Measurements from ENCODE around the gene GDPD4.

DNA sequence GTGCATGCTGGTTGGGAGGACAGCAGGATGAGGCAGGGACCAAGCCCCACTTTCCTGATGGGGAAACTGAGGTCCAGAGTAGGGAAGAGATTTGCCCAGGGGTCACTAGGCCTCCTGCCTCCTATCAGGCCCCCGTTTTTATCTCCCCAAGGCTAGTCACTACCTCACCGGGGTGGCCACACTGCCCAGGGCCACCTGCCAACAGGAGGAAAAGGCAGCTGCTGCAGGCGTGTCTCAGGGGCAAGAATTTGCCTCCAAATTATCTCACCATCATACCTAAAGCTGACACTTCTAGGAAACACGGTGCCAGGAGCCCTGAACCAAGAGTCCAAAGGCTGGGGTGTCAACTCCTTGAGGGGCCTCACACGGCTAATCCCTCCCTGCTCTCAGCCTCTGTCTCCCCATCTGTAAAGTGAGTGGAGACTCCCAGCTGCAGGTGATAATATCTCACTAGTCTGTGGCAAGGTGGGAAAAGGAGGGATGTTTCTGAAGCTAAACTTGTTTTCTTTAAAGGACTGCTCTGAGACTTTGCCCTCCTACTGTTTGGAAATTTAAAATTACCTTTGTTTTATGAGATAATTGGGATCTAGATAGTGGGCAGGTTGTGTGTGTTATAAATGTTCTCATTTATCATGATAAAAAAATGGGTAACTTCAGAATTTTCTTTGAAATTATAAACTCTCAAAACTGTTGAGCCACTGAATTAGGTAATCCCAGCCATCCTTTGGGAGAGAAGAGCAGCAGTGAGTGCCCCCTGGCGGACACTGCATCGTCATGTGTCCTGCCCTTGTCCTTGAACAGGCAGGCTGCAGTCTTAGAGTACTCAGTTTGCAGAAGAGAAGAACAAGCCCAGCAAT is 113.5 kb downstream of the GDPD4 start:
- TF ChIP-seq, protein P1, sequence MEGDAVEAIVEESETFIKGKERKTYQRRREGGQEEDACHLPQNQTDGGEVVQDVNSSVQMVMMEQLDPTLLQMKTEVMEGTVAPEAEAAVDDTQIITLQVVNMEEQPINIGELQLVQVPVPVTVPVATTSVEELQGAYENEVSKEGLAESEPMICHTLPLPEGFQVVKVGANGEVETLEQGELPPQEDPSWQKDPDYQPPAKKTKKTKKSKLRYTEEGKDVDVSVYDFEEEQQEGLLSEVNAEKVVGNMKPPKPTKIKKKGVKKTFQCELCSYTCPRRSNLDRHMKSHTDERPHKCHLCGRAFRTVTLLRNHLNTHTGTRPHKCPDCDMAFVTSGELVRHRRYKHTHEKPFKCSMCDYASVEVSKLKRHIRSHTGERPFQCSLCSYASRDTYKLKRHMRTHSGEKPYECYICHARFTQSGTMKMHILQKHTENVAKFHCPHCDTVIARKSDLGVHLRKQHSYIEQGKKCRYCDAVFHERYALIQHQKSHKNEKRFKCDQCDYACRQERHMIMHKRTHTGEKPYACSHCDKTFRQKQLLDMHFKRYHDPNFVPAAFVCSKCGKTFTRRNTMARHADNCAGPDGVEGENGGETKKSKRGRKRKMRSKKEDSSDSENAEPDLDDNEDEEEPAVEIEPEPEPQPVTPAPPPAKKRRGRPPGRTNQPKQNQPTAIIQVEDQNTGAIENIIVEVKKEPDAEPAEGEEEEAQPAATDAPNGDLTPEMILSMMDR (conservative IDR thresholded peaks at IDR 0.05; ENCODE audit: low read length) = peak; percentile 96
- no peak for TF ChIP-seq EZH2phosphoT487 (IDR thresholded peaks at IDR 0.05; ENCODE audit: borderline replicate concordance)
